H1 (cell line): Measurements from ENCODE around the gene STXBP2. TPM values are rescaled to one million over a fixed set of nuclear protein-coding genes. Genes with fewer than 3 reads are reported as not detected.

ENCODE experiments used
- BACH1 ChIP-seq: IDR thresholded peaks from 2 replicates; pipeline ENCODE4 v1.6.1; 2012; ENCODE audit warnings: low read length, improper control_type of control experiment
- CEBPB ChIP-seq: IDR thresholded peaks from 2 replicates; pipeline ENCODE4 v1.6.1; 2012; ENCODE audit warnings: low read depth, low read length
- CHD1 ChIP-seq: IDR thresholded peaks from 2 replicates; pipeline ENCODE4 v1.6.1; 2012; ENCODE audit warnings: low read depth, low read length, improper control_type of control experiment
- EZH2 ChIP-seq: fragments of 200-600 bp; sonication (generic); IDR thresholded peaks from 2 replicates; pipeline ENCODE4 v1.7.1; 2012; ENCODE audit warnings: low read depth, mild to moderate bottlenecking, moderate library complexity, low read length, inconsistent platforms; ENCODE audit not compliant: severe bottlenecking
- FOSL1 ChIP-seq: IDR thresholded peaks from 2 replicates; pipeline ENCODE4 v1.6.1; 2011; ENCODE audit warnings: mild to moderate bottlenecking, low read depth, low read length, moderate library complexity; ENCODE audit not compliant: insufficient read depth
- HDAC2 ChIP-seq, 2 experiments: fragments of 300-600 bp in 1 of 2; sonication (generic) in 1 of 2; IDR thresholded peaks; 2 replicates each; pipeline ENCODE4 v1.6.1; 2011 to 2012; ENCODE audit warnings: low read depth in 2 of 2, low read length in 2 of 2, mild to moderate bottlenecking in 2 of 2, moderate library complexity in 2 of 2, borderline replicate concordance in 1 of 2, inconsistent platforms in 1 of 2
- KDM5A ChIP-seq: fragments of 200-600 bp; IDR thresholded peaks from 2 replicates; pipeline ENCODE4 v1.7.1; 2012; ENCODE audit warnings: mild to moderate bottlenecking, low read length, inconsistent platforms, mixed read lengths
- NANOG ChIP-seq: IDR thresholded peaks from 2 replicates; pipeline ENCODE4 v1.6.1; 2011; ENCODE audit warnings: low read length, low read depth, mild to moderate bottlenecking, inconsistent platforms; ENCODE audit not compliant: insufficient read depth, poor library complexity, severe bottlenecking
- NRF1 ChIP-seq: IDR thresholded peaks from 2 replicates; pipeline ENCODE4 v1.6.1; 2011; ENCODE audit warnings: mild to moderate bottlenecking, low read depth, low read length, improper control_type of control experiment
- RBBP5 ChIP-seq: IDR thresholded peaks from 2 replicates; pipeline ENCODE4 v1.7.1; 2012; ENCODE audit warnings: low read depth, mild to moderate bottlenecking, inconsistent platforms, low read length, moderate library complexity, borderline replicate concordance
- RFX5 ChIP-seq: IDR thresholded peaks from 2 replicates; pipeline ENCODE4 v1.6.1; 2011; ENCODE audit warnings: low read depth, low read length, improper control_type of control experiment, borderline replicate concordance
- SIRT6 ChIP-seq: IDR thresholded peaks from one replicate; pipeline ENCODE4 v1.7.1; 2012; ENCODE audit warnings: low read length, inconsistent platforms
- SIX5 ChIP-seq: IDR thresholded peaks from 2 replicates; pipeline ENCODE4 v1.6.1; 2011; ENCODE audit warnings: mild to moderate bottlenecking, low read depth, low read length
- SP1 ChIP-seq: IDR thresholded peaks from 2 replicates; pipeline ENCODE4 v1.6.1; 2011; ENCODE audit warnings: low read depth, low read length
- SP2 ChIP-seq: IDR thresholded peaks from 2 replicates; pipeline ENCODE4 v1.6.1; 2012; ENCODE audit warnings: mild to moderate bottlenecking, low read length, inconsistent platforms
- TBP ChIP-seq: IDR thresholded peaks from 2 replicates; pipeline ENCODE4 v1.6.1; 2011; ENCODE audit warnings: low read depth, low read length, improper control_type of control experiment
- TCF12 ChIP-seq: IDR thresholded peaks from 2 replicates; pipeline ENCODE4 v1.6.1; 2011; ENCODE audit warnings: low read depth, mild to moderate bottlenecking, low read length
- polyA plus RNA-seq, 7 experiments: library from polyadenylated mRNA; depleted of rRNA in 3 of 7; stranded (reverse) in 5 of 7; unstranded in 2 of 7; fragments of >200 nt in 5 of 7; fragments of 200-250 nt in 2 of 7; gene quantifications; 1 replicate in 5 of 7; 2 replicates in 1 of 7; 4 replicates in 1 of 7; pipeline versions ENCODE4 v1.2.1 to v1.2.3, GENCODE V29; 2011 to 2013; ENCODE audit warnings: missing spikeins in 2 of 7, mixed read lengths in 2 of 7
- total RNA-seq: library from RNA; stranded (reverse); fragmentation: NEBNext Ultra II Directional; extraction: Animal tissue kit (Norgen Biotek cat#: 25700); gene quantifications from 2 replicates; pipeline ENCODE4 v1.2.1, GENCODE V29; 2021
- TF ChIP-seq, protein P1 (sequence below): IDR thresholded peaks from 2 replicates; pipeline ENCODE4 v1.6.1; 2012; ENCODE audit warnings: low read length, inconsistent platforms
- TF ChIP-seq, protein P2 (sequence below): IDR thresholded peaks from 2 replicates; pipeline ENCODE4 v1.6.1; 2012; ENCODE audit warnings: inconsistent platforms
- TF ChIP-seq, protein P3 (sequence below), 3 experiments: IDR thresholded peaks; 1 replicate in 2 of 3; 2 replicates in 1 of 3; pipeline versions ENCODE4 v1.5.1 to v1.6.1; 2011; ENCODE audit warnings: low read length in 3 of 3, mild to moderate bottlenecking in 3 of 3, inconsistent platforms in 2 of 3, low read depth in 1 of 3, moderate library complexity in 1 of 3; ENCODE audit not compliant: insufficient read depth in 1 of 3; ENCODE audit errors: control extremely low read depth in 1 of 3

STXBP2 gene
- total and polyA plus RNA-seq, 2 of the 8 experiments (the other 6 are each of a cell fraction or from before 2014, with no cell fraction given), result 52.9 to 53.8 TPM

DNA sequence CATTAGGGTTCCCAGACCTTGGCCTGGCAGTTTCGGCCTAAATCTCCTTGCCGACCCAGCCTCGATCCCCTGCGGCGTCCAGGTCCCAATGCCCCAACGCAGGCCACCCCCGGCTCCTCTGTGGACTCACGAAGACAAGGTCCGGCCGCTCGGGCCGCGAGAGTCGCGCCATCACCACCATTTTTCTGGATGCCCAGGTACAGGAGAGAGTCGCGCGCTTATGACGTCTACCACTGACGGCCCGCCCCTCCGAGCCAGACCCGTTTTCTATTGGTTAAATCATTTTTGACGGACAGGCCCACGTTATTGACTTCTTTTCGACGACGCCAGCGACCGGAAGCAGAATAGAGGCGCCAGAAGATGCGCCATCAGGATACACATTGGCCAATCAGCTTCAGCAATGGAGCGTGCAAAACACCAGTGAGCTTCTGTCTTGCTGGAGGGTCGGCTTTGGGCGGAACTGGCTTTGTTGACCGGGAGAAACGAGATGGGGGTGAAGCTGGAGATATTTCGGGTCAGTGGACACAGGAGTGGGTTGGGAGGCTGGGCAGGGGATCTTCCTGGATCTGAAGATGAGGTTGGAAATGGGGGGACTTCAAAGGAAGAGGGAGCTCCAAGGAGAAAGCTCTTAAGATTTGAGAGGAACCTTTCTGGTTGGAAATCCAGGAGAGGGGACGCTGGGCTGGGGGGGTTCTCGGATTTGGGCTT is 7.4 kb upstream of the STXBP2 start, which contains the start of the genes PET100 and XAB2 (continued):
- TF ChIP-seq HDAC2 (IDR thresholded peaks at IDR 0.05; ENCODE audit: borderline replicate concordance in 1 of 2, low read depth in 2 of 2, low read length in 2 of 2) (peak in 1 of 2 experiments; percentile 97; a peak in 2 of 4 replicates), EZH2 (no peak), TCF12 (no peak), NANOG (no peak), BACH1 (no peak), KDM5A (peak; percentile 99), RFX5 (no peak), RBBP5 (no peak), FOSL1 (no peak), CEBPB (no peak), SIRT6 (no peak), CHD1 (no peak), SIX5 (no peak), SP1 (peak; percentile 99), SP2 (peak; percentile 60; the same call in 1 of the 2 replicates), TBP (peak; percentile 85), NRF1 (no peak)
- TF ChIP-seq, protein P1, sequence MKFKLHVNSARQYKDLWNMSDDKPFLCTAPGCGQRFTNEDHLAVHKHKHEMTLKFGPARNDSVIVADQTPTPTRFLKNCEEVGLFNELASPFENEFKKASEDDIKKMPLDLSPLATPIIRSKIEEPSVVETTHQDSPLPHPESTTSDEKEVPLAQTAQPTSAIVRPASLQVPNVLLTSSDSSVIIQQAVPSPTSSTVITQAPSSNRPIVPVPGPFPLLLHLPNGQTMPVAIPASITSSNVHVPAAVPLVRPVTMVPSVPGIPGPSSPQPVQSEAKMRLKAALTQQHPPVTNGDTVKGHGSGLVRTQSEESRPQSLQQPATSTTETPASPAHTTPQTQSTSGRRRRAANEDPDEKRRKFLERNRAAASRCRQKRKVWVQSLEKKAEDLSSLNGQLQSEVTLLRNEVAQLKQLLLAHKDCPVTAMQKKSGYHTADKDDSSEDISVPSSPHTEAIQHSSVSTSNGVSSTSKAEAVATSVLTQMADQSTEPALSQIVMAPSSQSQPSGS, result peak; percentile 20; the same call in 1 of the 2 replicates
- TF ChIP-seq, protein P2, sequence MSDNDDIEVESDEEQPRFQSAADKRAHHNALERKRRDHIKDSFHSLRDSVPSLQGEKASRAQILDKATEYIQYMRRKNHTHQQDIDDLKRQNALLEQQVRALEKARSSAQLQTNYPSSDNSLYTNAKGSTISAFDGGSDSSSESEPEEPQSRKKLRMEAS, result no peak
- TF ChIP-seq, protein P3, sequence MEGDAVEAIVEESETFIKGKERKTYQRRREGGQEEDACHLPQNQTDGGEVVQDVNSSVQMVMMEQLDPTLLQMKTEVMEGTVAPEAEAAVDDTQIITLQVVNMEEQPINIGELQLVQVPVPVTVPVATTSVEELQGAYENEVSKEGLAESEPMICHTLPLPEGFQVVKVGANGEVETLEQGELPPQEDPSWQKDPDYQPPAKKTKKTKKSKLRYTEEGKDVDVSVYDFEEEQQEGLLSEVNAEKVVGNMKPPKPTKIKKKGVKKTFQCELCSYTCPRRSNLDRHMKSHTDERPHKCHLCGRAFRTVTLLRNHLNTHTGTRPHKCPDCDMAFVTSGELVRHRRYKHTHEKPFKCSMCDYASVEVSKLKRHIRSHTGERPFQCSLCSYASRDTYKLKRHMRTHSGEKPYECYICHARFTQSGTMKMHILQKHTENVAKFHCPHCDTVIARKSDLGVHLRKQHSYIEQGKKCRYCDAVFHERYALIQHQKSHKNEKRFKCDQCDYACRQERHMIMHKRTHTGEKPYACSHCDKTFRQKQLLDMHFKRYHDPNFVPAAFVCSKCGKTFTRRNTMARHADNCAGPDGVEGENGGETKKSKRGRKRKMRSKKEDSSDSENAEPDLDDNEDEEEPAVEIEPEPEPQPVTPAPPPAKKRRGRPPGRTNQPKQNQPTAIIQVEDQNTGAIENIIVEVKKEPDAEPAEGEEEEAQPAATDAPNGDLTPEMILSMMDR (IDR thresholded peaks at IDR 0.05; ENCODE audit: control extremely low read depth in 1 of 3, insufficient read depth in 1 of 3, low read depth in 1 of 3, low read length in 3 of 3), result no peak
